ENCODE data around the gene KCNQ1.

The KCNQ1 gene

DNA sequence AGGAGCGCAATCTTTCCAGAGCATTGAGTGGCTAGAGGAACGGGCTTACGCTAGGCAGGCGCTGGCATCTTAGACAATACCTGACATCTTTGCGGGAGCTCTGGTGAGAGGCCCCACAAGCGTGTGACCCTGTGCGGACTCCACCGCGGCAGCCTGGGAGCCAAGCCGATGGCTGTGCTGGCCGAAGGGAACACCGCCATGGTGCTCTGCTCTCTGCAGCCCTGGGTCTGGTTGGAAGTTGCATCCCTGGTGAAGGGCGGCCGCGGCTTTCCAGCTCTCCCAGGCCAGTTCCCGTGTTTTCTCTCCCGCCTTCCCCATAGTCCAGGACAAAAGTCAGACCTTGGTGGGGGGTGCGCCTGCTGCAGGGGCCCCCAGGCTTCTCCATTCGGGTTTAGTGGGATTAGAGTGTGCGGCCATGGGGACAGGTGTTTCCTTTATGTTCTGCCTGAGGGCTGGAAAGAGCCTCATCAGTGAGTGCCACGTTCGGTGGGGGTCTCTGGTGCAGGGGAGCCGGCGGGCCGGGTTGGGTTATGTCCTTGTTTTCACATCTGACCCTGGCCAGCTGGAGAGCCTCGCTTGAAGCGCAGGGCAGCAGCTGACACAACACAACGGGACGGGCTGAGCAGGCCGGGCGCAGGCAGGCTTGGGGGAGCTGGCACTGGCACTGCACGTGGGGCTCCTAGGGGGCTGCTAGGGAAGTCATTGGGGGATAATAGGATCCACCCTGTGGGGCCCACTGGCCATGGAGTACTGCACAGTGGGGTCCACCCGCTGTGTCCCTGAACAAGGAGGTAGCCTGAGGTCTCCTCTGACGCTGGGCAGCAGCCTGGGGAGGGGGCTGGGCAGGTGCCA is 94.8 kb downstream of the KCNQ1 start:
- DNase-seq = no peak

DNA sequence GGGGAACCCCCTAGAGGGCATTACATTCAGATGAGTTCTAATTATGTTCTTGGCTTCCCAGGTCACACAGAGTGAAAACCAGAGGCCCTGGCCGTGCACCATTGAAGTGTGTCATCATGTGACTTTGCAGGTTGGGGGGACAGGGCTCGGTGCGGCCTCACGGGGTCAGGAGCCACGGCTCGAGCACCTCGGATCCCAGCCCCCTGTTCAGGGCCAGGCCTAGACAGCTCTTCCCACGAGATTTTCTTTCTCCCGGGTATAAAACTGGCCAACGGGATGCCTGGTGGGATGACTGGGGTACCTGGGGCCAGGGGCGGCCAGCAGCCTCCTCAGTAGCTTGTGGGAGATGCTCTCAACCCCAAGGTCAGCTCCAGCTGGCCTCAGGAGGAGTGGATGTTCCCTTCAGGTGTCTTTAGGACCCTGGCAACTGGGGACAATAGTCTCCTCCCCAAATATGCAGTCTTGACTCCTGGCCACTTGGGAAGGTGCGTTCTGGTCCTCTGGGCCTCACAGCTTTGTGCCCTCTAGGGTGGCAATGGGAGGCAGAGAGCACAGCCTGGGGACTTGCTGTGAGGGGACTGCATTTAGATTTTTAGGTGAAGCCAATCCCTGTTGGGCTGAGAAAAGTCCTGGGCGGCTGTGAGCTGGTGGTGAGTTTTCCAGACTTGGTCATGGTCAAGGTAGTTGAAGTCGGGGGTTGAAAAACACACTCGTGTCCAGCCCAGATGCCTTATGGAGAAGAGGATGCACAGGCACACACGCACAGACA is 95.6 kb downstream of the KCNQ1 start:
- no peak for DNase-seq

GRCh38 chr11:2540992-2541680 is 96.3 kb downstream of the KCNQ1 start:
- DNase-seq = no peak

DNA sequence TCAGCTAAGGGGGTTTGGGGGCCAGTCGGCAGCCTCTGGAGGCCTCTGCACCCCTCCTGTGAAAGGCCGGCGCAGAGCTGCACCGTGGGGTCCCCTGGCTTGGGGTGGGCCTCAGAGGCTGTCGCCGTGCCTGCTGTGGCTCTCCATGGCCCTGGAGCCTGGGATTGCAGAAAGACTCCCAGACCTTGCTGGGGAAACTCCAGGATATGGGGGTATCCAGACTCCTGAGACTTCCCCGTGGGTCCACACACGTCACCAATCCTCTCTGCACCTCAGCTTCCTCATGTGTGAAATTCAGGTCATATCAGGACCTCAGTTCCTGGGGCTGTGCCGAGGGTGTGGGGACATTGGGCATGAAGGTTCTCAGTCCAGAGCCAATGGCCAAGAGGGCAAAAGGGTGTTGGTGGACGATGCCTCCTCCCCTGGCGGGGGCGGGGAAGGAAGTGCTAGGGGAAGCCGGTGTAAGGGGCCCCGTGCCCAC is 97.1 kb downstream of the KCNQ1 start:
- no peak for DNase-seq

GRCh38 chr11:2542406-2542805 is 97.6 kb downstream of the KCNQ1 start:
- DNase-seq = no peak

- no peak for DNase-seq
Observed at GRCh38 chr11:2547806-2548205, 103.0 kb downstream of the KCNQ1 start.

- DNase-seq = no peak
Observed at GRCh38 chr11:2548596-2548995, 103.8 kb downstream of the KCNQ1 start.

- no peak for DNase-seq
Observed at GRCh38 chr11:2549080-2549479, 104.3 kb downstream of the KCNQ1 start.

GRCh38 chr11:2549491-2549875 is 104.7 kb downstream of the KCNQ1 start:
- DNase-seq = no peak

- DNase-seq = no peak
Observed at GRCh38 chr11:2549876-2550605, 105.2 kb downstream of the KCNQ1 start.

GRCh38 chr11:2550606-2550970 is 105.8 kb downstream of the KCNQ1 start:
- no peak for DNase-seq

GRCh38 chr11:2551131-2551530 is 106.3 kb downstream of the KCNQ1 start:
- no peak for DNase-seq

DNA sequence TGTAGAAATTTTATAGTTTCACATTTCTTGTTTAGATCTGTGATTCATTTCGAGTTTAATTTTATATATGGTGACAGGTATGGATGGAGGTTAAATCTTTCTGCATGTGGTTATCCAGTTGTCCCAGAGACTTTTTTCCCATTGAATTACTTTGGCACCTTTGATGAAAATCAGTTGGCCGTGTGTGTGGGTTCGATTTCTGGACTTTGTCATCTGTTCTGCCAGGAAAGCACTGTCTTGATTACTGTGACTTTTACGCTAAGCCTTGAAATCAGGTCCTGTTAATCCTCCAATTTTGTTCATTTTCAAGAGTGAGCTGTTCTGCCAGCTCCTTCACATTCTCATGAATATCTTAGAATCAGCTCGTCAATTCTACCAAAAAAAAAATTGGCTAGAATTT is 107.4 kb downstream of the KCNQ1 start:
- DNase-seq = no peak

GRCh38 chr11:2553198-2553597 is 108.4 kb downstream of the KCNQ1 start:
- DNase-seq = no peak

DNA sequence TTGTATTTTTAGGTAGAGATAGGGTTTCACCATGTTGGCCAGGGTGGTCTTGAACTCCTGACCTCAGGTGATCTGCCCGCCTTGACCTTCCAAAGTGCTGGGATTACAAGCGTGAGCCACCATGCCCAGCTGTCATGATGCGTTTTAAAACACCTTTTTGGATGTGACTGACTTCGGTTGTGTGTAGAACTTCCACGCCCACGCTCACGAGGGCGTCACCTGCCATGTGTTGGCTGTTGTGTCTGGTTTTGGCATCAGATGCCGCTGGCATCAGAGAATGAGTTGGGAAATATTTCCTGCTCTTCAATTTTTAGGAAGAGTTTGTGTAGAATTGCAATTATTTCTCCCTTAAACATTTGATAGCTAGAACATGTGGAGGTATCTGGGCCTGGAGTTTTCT is 109.1 kb downstream of the KCNQ1 start:
- DNase-seq = no peak

DNA sequence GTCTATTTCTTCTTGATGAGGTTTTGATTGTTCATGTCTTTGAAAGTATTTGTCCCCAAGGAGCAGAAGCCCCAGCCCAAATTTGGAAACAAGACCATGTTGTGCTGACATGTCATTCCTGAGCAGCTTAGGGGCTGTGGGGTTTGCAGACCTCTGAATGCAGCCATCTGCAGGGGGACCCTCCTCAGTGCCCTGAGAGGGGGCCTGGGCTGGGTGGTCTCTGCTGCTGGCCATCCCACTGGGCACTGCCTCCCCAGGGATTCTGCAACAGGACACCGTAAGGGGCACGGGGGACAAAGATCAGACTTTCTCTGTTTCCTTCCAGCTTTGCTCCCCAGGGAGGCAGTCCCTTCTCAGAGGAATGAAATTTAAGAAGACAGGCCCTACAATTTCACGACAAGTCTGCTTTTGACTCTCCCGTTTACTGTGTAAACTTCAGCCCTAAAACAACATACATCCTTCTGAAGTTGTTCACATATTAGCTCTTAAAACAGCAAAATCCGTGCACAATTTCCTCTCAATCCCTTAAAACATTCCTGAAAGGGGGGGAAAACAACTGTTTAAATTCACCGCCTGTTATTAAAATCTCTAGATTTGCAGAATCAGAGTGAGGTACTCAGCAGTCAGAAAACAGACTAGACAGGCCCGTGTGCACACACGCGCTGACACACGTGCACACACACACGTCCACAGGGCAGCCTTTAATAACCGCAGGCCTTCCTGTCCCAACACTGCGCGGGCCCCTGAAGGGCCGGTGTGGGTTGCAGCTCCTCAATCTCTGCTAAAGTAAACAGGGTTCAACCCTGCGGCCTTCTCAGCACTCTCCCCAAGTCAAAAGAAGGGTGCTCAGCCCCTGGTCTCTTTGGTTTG is 109.8 kb downstream of the KCNQ1 start:
- DNase-seq = no peak

- DNase-seq = no peak
Observed at GRCh38 chr11:2555336-2555735, 110.5 kb downstream of the KCNQ1 start.

GRCh38 chr11:2555891-2556290 is 111.1 kb downstream of the KCNQ1 start:
- DNase-seq = no peak

DNA sequence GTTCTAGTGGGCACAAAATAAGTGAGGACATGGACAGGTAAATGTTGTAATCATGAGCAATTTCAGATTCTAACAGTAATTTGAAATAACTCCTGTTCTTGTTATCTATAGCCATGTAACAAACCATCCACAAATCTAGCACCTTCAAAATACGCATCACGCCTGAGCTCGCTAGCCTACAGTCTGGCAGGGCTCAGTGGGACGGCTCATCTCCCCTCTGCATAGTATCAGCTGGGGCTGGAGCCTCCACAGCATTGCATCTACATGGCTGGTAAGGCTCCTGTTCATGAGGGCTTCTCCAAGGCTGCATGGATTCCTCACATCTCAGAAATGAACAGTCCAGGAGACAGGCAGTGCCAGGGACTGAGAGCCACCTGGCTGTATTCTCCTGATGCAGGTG is 112.6 kb downstream of the KCNQ1 start:
- DNase-seq = no peak

- no peak for DNase-seq
Observed at GRCh38 chr11:2558397-2558796, 113.6 kb downstream of the KCNQ1 start.

DNA sequence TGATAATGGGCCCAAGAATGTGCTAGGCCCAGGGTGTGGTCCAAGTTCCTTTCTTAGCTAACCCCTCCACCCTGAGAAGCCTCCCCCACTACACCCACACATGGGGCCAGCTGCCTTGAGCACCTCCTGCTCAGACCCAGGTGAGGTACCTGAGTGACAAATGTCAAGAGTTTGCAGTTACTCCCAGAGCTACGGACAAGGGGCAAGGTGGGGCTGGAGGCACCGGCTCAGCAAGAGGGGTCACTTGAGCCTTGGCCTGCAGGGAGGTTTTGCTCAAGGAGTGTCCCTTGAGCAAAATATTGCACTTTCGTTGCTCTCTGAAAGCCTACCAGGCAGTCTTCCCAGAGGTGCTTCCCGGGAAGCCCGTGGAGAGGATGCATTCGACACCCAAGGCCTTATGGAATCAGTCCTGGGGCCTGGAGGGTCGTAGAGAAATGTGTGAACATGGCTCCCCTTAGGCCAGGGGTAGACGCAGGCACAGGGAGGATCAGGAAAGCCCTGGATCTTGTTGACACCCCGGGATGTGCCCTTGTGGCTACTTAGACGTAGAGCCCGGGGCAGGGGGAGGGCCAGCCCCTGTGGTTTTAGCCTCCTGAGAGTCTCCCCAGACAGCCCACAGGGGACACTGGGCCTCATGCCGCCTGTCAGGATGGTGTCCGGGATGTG is 114.2 kb downstream of the KCNQ1 start:
- DNase-seq = no peak
